HepG2 (cell line): ENCODE measurements around the gene IER2. TPM values are rescaled to one million over a fixed set of nuclear protein-coding genes. Genes with fewer than 3 reads are reported as not detected.

Experiments used
- ATF7 ChIP-seq, 2 experiments: fragments of 450-650 bp in 1 of 2; sonication (generic) in 1 of 2; formaldehyde crosslinking in 1 of 2; IDR thresholded peaks; 2 replicates each; pipeline versions ENCODE4 v1.4.0 to v1.6.1; 2016 to 2020; ENCODE audit warnings: antibody characterized with exemption in 1 of 2, mild to moderate bottlenecking in 1 of 2, missing genetic modification reagents in 1 of 2
- DNMT1 ChIP-seq: sonication (generic); formaldehyde crosslinking; IDR thresholded peaks from 2 replicates; pipeline ENCODE4 v1.5.1; 2020; ENCODE audit warnings: mild to moderate bottlenecking, missing genetic modification reagents
- KMT2B ChIP-seq: IDR thresholded peaks from 2 replicates; pipeline ENCODE4 v1.6.1; 2016; ENCODE audit warnings: missing genetic modification reagents, missing compliant biosample characterization
- MED1 ChIP-seq: sonication (generic); formaldehyde crosslinking; IDR thresholded peaks from 2 replicates; pipeline ENCODE4 v1.4.0; 2020; ENCODE audit warnings: missing genetic modification reagents
- MTF1 ChIP-seq: sonication (generic); formaldehyde crosslinking; IDR thresholded peaks from 2 replicates; pipeline ENCODE4 v1.5.0; 2020; ENCODE audit warnings: missing genetic modification reagents
- NCOA5 ChIP-seq: sonication (generic); formaldehyde crosslinking; IDR thresholded peaks from 2 replicates; pipeline ENCODE4 v1.4.0; 2020; ENCODE audit warnings: missing genetic modification reagents
- POLR2AphosphoS2 ChIP-seq: IDR thresholded peaks from 2 replicates; pipeline ENCODE4 v1.6.1; 2011; ENCODE audit warnings: low read depth, low read length, improper control_type of control experiment
- SATB2 ChIP-seq: sonication (generic); formaldehyde crosslinking; IDR thresholded peaks from 2 replicates; pipeline ENCODE4 v1.5.0; 2020; ENCODE audit warnings: missing genetic modification reagents
- SP140L ChIP-seq: sonication (generic); formaldehyde crosslinking; IDR thresholded peaks from 2 replicates; pipeline ENCODE4 v1.4.0; 2020; ENCODE audit warnings: missing genetic modification reagents, borderline replicate concordance
- ZBTB1 ChIP-seq: sonication (generic); formaldehyde crosslinking; IDR thresholded peaks from 2 replicates; pipeline ENCODE4 v1.4.0; 2020; ENCODE audit warnings: missing genetic modification reagents, borderline replicate concordance
- ZNF331 ChIP-seq: sonication (generic); formaldehyde crosslinking; IDR thresholded peaks from 2 replicates; pipeline ENCODE4 v1.4.0; 2020; ENCODE audit warnings: missing genetic modification reagents
- ZNF34 ChIP-seq: sonication (generic); formaldehyde crosslinking; IDR thresholded peaks from 2 replicates; pipeline ENCODE4 v1.4.0; 2020; ENCODE audit warnings: mild to moderate bottlenecking, missing genetic modification reagents, borderline replicate concordance
- ZNF350 ChIP-seq: sonication (generic); formaldehyde crosslinking; IDR thresholded peaks from 2 replicates; pipeline ENCODE4 v1.4.0; 2020; ENCODE audit warnings: mild to moderate bottlenecking, low read depth, missing genetic modification reagents, borderline replicate concordance
- ZNF562 ChIP-seq: sonication (generic); formaldehyde crosslinking; IDR thresholded peaks from 2 replicates; pipeline ENCODE4 v1.8.0; 2022; ENCODE audit warnings: missing genetic modification reagents, borderline replicate concordance
- ZNF616 ChIP-seq: sonication (generic); formaldehyde crosslinking; IDR thresholded peaks from 2 replicates; pipeline ENCODE4 v1.5.0; 2020; ENCODE audit warnings: low read depth, mild to moderate bottlenecking, missing genetic modification reagents
- ZNF75D ChIP-seq: sonication (generic); formaldehyde crosslinking; IDR thresholded peaks from 2 replicates; pipeline ENCODE4 v1.8.1; 2023; ENCODE audit warnings: missing genetic modification reagents, mild to moderate bottlenecking, borderline replicate concordance
- ZZZ3 ChIP-seq: sonication (generic); formaldehyde crosslinking; IDR thresholded peaks from 2 replicates; pipeline ENCODE4 v1.4.0; 2020; ENCODE audit warnings: missing genetic modification reagents, mild to moderate bottlenecking, borderline replicate concordance
- polyA plus RNA-seq, 8 experiments: library from polyadenylated mRNA; depleted of rRNA in 3 of 8; stranded (reverse) in 7 of 8; unstranded in 1 of 8; fragments of >200 nt; fragmentation: Illumina TruSeq in 4 of 8; extraction: Trizol in 4 of 8; gene quantifications; 2 replicates each; pipeline versions ENCODE4 v1.2.1 to v1.2.3, GENCODE V29; 2011 to 2016; ENCODE audit warnings: low read depth in 4 of 8, missing spikeins in 1 of 8, mixed read lengths in 1 of 8; ENCODE audit not compliant: insufficient read depth in 1 of 8
- total RNA-seq, 5 experiments: library from RNA; depleted of rRNA; stranded (reverse); fragments of >200 nt; fragmentation: Illumina TruSeq; extraction: Trizol; gene quantifications; 2 replicates each; pipeline ENCODE4 v1.2.3, GENCODE V29; 2016; ENCODE audit warnings: low read depth in 1 of 5
- TF ChIP-seq, protein P1 (sequence below): sonication (generic); formaldehyde crosslinking; IDR thresholded peaks from 2 replicates; pipeline ENCODE4 v1.9.0; 2022; ENCODE audit warnings: missing genetic modification reagents, mild to moderate bottlenecking, borderline replicate concordance
- TF ChIP-seq, protein P2 (sequence below): sonication (generic); formaldehyde crosslinking; conservative IDR thresholded peaks from 2 replicates; pipeline ENCODE4 v1.4.0; 2020; ENCODE audit warnings: missing genetic modification reagents
- TF ChIP-seq, protein P3 (sequence below): sonication (generic); formaldehyde crosslinking; IDR thresholded peaks from 2 replicates; pipeline ENCODE4 v1.8.1; 2022; ENCODE audit warnings: mild to moderate bottlenecking, missing genetic modification reagents
- TF ChIP-seq, protein P4 (sequence below): sonication (generic); formaldehyde crosslinking; conservative IDR thresholded peaks from 2 replicates; pipeline ENCODE4 v1.8.0; 2022; ENCODE audit warnings: low read depth, missing genetic modification reagents

Gene IER2
- total and polyA plus RNA-seq, 2 of the 13 experiments (the other 11 are each of a cell fraction or from before 2014, with no cell fraction given): 10.1 to 14.3 TPM

DNA sequence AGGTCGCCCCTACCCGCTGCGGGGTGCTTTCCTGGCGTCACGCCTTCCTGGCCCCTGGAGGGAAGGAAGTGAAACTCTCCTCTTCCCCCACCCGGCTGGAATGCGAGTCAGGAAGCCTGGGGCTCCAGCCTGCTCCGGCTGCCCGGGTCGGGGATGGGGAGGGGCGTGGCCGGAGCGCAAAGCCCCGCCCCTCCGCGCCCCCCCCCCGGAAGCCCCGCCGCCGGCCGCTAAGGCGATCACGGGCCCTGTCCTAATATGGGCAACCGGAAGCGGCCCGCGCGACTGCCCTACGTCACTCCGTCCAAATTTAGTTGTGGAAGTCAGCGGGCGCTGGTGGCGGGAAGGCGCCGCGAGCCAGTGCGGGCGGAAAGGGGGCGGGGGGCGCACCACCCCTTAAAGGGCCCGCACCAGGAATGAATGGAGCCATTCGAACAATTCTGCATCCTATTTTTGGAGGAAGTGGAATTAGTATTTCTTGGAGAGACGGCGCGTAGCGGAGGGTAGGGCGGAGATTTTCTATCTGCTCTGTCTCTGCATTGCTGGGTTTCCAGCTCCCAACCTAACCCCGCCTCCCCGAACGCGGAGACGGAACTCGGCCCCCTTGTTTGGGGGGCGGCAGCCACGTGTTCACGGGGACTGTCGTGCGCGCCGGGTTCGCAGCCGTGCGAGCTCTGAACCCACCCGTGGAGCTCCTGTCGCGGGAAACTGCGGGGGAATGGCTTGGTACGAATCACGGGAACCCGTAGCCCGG lies 1.6 kb downstream of the IER2 start (continued):
- TF ChIP-seq ZNF34 (CRISPR knock-in tag): peak; percentile 79; the same call in 1 of the 2 replicates
- no peak for TF ChIP-seq SATB2 (CRISPR knock-in tag)
- TF ChIP-seq POLR2AphosphoS2: peak; percentile 91; the same call in 1 of the 2 replicates
- no peak for TF ChIP-seq DNMT1 (CRISPR knock-in tag)
- 0 out of 2 replicates have a peak, but pooled peaks have one; percentile 31 for TF ChIP-seq MTF1 (CRISPR knock-in tag)
- TF ChIP-seq, protein P1, sequence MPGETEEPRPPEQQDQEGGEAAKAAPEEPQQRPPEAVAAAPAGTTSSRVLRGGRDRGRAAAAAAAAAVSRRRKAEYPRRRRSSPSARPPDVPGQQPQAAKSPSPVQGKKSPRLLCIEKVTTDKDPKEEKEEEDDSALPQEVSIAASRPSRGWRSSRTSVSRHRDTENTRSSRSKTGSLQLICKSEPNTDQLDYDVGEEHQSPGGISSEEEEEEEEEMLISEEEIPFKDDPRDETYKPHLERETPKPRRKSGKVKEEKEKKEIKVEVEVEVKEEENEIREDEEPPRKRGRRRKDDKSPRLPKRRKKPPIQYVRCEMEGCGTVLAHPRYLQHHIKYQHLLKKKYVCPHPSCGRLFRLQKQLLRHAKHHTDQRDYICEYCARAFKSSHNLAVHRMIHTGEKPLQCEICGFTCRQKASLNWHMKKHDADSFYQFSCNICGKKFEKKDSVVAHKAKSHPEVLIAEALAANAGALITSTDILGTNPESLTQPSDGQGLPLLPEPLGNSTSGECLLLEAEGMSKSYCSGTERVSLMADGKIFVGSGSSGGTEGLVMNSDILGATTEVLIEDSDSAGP: peak; percentile 99
- TF ChIP-seq, protein P2, sequence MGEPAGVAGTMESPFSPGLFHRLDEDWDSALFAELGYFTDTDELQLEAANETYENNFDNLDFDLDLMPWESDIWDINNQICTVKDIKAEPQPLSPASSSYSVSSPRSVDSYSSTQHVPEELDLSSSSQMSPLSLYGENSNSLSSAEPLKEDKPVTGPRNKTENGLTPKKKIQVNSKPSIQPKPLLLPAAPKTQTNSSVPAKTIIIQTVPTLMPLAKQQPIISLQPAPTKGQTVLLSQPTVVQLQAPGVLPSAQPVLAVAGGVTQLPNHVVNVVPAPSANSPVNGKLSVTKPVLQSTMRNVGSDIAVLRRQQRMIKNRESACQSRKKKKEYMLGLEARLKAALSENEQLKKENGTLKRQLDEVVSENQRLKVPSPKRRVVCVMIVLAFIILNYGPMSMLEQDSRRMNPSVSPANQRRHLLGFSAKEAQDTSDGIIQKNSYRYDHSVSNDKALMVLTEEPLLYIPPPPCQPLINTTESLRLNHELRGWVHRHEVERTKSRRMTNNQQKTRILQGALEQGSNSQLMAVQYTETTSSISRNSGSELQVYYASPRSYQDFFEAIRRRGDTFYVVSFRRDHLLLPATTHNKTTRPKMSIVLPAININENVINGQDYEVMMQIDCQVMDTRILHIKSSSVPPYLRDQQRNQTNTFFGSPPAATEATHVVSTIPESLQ (CRISPR knock-in tag): 0 out of 2 replicates have a peak, but pooled peaks have one; percentile 46
- TF ChIP-seq ZZZ3: no peak; the same call in 1 of the 2 replicates
- TF ChIP-seq NCOA5 (CRISPR knock-in tag): no peak
- TF ChIP-seq, protein P3, sequence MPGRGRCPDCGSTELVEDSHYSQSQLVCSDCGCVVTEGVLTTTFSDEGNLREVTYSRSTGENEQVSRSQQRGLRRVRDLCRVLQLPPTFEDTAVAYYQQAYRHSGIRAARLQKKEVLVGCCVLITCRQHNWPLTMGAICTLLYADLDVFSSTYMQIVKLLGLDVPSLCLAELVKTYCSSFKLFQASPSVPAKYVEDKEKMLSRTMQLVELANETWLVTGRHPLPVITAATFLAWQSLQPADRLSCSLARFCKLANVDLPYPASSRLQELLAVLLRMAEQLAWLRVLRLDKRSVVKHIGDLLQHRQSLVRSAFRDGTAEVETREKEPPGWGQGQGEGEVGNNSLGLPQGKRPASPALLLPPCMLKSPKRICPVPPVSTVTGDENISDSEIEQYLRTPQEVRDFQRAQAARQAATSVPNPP (CRISPR knock-in tag): no peak
- TF ChIP-seq ZNF75D (CRISPR knock-in tag): no peak
- no peak for TF ChIP-seq ZNF562 (CRISPR knock-in tag)
- TF ChIP-seq, protein P4, sequence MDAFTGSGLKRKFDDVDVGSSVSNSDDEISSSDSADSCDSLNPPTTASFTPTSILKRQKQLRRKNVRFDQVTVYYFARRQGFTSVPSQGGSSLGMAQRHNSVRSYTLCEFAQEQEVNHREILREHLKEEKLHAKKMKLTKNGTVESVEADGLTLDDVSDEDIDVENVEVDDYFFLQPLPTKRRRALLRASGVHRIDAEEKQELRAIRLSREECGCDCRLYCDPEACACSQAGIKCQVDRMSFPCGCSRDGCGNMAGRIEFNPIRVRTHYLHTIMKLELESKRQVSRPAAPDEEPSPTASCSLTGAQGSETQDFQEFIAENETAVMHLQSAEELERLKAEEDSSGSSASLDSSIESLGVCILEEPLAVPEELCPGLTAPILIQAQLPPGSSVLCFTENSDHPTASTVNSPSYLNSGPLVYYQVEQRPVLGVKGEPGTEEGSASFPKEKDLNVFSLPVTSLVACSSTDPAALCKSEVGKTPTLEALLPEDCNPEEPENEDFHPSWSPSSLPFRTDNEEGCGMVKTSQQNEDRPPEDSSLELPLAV: no peak
- TF ChIP-seq KMT2B (CRISPR knock-in tag): peak; percentile 29; the same call in 1 of the 2 replicates
- TF ChIP-seq ATF7 (IDR thresholded peaks at IDR 0.05): no peak
- TF ChIP-seq ATF7 (CRISPR knock-in tag; IDR thresholded peaks at IDR 0.05): 0 out of 2 replicates have a peak, but pooled peaks have one; percentile 4
- no peak for TF ChIP-seq SP140L (CRISPR knock-in tag)
- peak; percentile 69 for TF ChIP-seq MED1 (CRISPR knock-in tag)
- TF ChIP-seq ZNF350 (CRISPR knock-in tag): no peak; the same call in 1 of the 2 replicates
- no peak for TF ChIP-seq ZNF616
- peak; percentile 31; the same call in 1 of the 2 replicates for TF ChIP-seq ZNF331 (CRISPR knock-in tag)
- TF ChIP-seq ZBTB1: no peak
